NCI-H1930 (cell line): ENCODE data around the gene UCP3.

Source experiments
- DNase-seq, 2 experiments: peaks; one replicate each; lab custom pipeline; 2025; lab: John Stamatoyannopoulos, UW

The UCP3 gene

GRCh38 chr11:73956876-73957653 lies 51.8 kb downstream of the UCP3 start:
- no peak for DNase-seq

GRCh38 chr11:73951797-73952196 lies 57.1 kb downstream of the UCP3 start:
- DNase-seq = no peak

GRCh38 chr11:73950869-73951710 lies 57.8 kb downstream of the UCP3 start, which contains the start of gene DNAJB13:
TSS of gene DNAJB13 (plus strand) at chr11:73951026. CDS start at chr11:73951070, 44 bp downstream.
- no peak for DNase-seq
